Measurements from ENCODE around the gene ACTN4.
A peak's percentile ranks its signal among the peaks of the same experiment; 100 is the strongest.

ACTN4 gene

DNA sequence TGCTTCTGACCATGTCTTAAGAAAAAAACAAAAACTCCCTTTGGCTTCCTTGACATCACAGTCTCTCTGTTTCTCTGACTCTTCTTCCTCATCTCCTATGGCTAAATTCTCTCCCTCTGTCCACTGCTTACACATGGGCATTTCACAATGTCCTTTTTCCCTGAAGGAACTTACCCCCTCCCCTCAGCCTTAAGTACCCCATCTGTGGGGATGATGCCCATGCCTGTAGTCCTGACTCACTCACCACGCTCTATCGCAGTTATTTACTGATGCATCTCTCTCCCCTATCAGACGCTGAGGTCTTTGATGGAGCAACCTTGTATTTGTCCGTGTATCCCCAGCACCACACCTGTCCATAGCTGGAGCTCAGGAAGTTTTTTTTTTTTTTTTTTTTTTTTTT is 32.4 kb downstream of the ACTN4 start:
- DNase-seq (ENCODE audit: low read depth): no peak
- H3K4me3 ChIP-seq (ENCODE audit: low read depth, low read length): no peak overlapping the region
- TF ChIP-seq, protein P1, sequence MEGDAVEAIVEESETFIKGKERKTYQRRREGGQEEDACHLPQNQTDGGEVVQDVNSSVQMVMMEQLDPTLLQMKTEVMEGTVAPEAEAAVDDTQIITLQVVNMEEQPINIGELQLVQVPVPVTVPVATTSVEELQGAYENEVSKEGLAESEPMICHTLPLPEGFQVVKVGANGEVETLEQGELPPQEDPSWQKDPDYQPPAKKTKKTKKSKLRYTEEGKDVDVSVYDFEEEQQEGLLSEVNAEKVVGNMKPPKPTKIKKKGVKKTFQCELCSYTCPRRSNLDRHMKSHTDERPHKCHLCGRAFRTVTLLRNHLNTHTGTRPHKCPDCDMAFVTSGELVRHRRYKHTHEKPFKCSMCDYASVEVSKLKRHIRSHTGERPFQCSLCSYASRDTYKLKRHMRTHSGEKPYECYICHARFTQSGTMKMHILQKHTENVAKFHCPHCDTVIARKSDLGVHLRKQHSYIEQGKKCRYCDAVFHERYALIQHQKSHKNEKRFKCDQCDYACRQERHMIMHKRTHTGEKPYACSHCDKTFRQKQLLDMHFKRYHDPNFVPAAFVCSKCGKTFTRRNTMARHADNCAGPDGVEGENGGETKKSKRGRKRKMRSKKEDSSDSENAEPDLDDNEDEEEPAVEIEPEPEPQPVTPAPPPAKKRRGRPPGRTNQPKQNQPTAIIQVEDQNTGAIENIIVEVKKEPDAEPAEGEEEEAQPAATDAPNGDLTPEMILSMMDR (IDR thresholded peaks at IDR 0.05; ENCODE audit: control insufficient read depth, extremely low read depth, insufficient read depth): no peak

DNA sequence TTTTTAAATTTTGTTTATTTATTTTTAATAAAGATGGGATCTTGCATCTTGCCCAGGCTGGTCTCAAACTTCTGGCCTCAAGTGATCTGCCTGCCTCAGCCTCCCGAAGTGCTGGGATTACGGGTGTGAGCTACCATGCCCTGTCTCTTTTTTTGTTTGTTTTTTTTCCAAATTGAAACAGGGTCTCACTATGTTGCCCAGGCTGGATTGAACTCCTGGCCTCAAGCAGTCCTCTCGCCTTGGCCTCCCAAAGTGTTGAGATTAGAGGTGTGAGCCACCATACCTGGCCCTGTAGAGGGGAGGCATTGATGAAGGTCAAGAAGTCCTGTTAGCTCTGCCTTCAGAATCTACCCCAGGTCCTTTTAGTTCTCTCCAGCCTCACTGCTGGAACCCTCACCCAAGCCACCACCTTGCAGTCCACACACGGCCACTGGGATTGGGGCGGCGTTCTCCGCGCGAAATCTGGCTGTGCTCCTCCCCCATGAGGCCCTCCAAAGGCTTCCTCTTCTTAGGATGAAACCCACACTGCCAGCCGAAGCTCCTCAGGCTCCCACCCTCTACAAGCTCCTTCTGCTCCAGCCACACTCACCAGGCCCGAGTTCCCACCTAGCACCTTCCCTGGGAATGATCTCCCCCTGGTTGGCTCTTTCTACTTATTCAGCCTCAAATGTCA is 34.9 kb downstream of the ACTN4 start:
- DNase-seq (ENCODE audit: low read depth): no peak
- no peak overlapping the region for H3K4me3 ChIP-seq (ENCODE audit: low read depth, low read length)
- TF ChIP-seq, protein P1 (IDR thresholded peaks at IDR 0.05; ENCODE audit: control insufficient read depth, extremely low read depth, insufficient read depth): no peak

GRCh38 chr19:38682872-38683392 is 35.5 kb downstream of the ACTN4 start:
- H3K4me3 ChIP-seq (ENCODE audit: low read depth, low read length): 0 out of 2 replicates have a peak overlapping the region, but pooled peaks have one; percentile 4
- TF ChIP-seq, protein P1 (IDR thresholded peaks at IDR 0.05; ENCODE audit: control insufficient read depth, extremely low read depth, insufficient read depth): no peak
- DNase-seq (ENCODE audit: low read depth): no peak

DNA sequence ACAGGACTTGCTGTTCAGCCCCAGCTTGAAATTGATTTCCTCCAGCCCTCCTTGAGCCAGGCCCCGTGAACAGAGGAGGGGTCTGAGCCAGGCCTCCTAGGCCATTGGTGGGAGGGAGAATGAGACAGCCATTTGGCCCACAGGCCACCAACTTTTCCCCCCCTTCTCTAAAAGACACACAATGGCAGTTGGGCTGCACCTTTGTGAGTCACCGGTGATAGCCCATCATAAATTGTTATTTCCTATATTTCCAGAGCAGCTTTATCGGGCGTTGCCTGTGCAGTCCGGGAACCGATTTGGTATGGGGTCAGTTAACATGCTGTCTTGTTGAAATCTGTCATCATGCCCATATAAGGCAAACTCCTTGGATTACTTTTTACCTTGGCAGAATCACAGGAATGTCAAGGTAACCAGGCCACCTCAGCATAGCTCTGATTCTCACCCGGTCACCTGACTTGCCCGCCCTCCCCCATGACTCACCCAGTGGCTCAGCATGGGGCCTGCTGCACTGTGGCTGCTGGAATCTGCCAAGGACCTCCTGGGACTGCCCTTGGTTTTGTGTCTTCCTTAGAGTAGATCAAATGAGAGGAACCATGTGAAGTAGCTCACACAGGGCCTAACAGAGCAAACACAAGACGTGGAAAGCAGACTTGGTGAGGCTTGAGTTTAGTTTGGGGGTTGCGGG is 36.1 kb downstream of the ACTN4 start:
- TF ChIP-seq, protein P1 (IDR thresholded peaks at IDR 0.05; ENCODE audit: control insufficient read depth, extremely low read depth, insufficient read depth): no peak
- H3K4me3 ChIP-seq (ENCODE audit: low read depth, low read length): peak overlapping the region; percentile 4; the same call in 1 of the 2 replicates
- DNase-seq (ENCODE audit: low read depth): peak; percentile 99

GRCh38 chr19:38684078-38684861 is 36.8 kb downstream of the ACTN4 start:
- TF ChIP-seq, protein P1 (IDR thresholded peaks at IDR 0.05; ENCODE audit: control insufficient read depth, extremely low read depth, insufficient read depth): no peak
- peak overlapping the region; percentile 1; the same call in 1 of the 2 replicates for H3K4me3 ChIP-seq (ENCODE audit: low read depth, low read length)
- DNase-seq (ENCODE audit: low read depth): peak; percentile 40

GRCh38 chr19:38684862-38685665 is 37.6 kb downstream of the ACTN4 start:
- TF ChIP-seq, protein P1 (IDR thresholded peaks at IDR 0.05; ENCODE audit: control insufficient read depth, extremely low read depth, insufficient read depth): no peak
- H3K4me3 ChIP-seq (ENCODE audit: low read depth, low read length): no peak overlapping the region
- no peak for DNase-seq (ENCODE audit: low read depth)
